Hepatocyte (in vitro differentiated cells): ENCODE results near the gene CDCA3. TPM values are rescaled to one million over a fixed set of nuclear protein-coding genes. Genes with fewer than 3 reads are reported as not detected.
A peak's percentile ranks its signal among the peaks of the same experiment; 100 is the strongest.

ENCODE experiments used
- DNase-seq: peaks from one replicate; pipeline ENCODE4 v3.0.0-alpha.2; 2016; ENCODE audit warnings: low spot score
- H2AFZ ChIP-seq: fragments of 200-600 bp; sonication (generic); 2 replicates; pipeline ENCODE4 v1.6.0; 2016; ENCODE audit warnings: antibody characterized with exemption, mild to moderate bottlenecking
- H3K27ac ChIP-seq: fragments of 200-600 bp; sonication (generic); 2 replicates; pipeline ENCODE4 v1.5.1; 2016; ENCODE audit warnings: mild to moderate bottlenecking
- H3K27me3 ChIP-seq: fragments of 200-600 bp; sonication (generic); 2 replicates; pipeline ENCODE4 v1.6.1; 2016
- H3K36me3 ChIP-seq: fragments of 200-600 bp; sonication (generic); replicated peaks from 2 replicates; pipeline ENCODE4 v1.5.1; 2016; ENCODE audit warnings: low read depth; ENCODE audit not compliant: insufficient read depth
- H3K4me1 ChIP-seq: fragments of 200-600 bp; sonication (generic); 2 replicates; pipeline ENCODE4 v1.5.1; 2016; ENCODE audit warnings: mild to moderate bottlenecking, moderate library complexity; ENCODE audit not compliant: insufficient read depth
- H3K4me2 ChIP-seq: fragments of 200-600 bp; sonication (generic); 2 replicates; pipeline ENCODE4 v1.6.0; 2016
- H3K4me3 ChIP-seq: fragments of 200-600 bp; sonication (generic); 2 replicates; pipeline ENCODE4 v1.5.1; 2016; ENCODE audit warnings: mild to moderate bottlenecking
- H3K79me2 ChIP-seq: fragments of 200-600 bp; sonication (generic); 2 replicates; pipeline ENCODE4 v1.6.0; 2017; ENCODE audit warnings: mild to moderate bottlenecking
- H3K9me2 ChIP-seq: fragments of 200-600 bp; sonication (generic); replicated peaks from 2 replicates; pipeline ENCODE4 v1.6.0; 2017; ENCODE audit warnings: mild to moderate bottlenecking; ENCODE audit not compliant: insufficient read depth
- H3K9me3 ChIP-seq: fragments of 200-600 bp; sonication (generic); 2 replicates; pipeline ENCODE4 v1.5.1; 2016; ENCODE audit warnings: low read depth, mild to moderate bottlenecking
- H4K20me1 ChIP-seq: fragments of 200-600 bp; sonication (generic); 2 replicates; pipeline ENCODE4 v1.6.0; 2016; ENCODE audit warnings: mild to moderate bottlenecking; ENCODE audit not compliant: insufficient read depth, poor library complexity, severe bottlenecking
- EZH2 ChIP-seq: fragments of 200-600 bp; sonication (generic); IDR thresholded peaks from 2 replicates; pipeline ENCODE4 v1.6.1; 2016; ENCODE audit warnings: antibody characterized with exemption, mild to moderate bottlenecking, borderline replicate concordance
- EZH2phosphoT487 ChIP-seq: fragments of 200-600 bp; sonication (generic); IDR thresholded peaks from one replicate; pipeline ENCODE4 v1.6.1; 2018; ENCODE audit warnings: antibody characterized with exemption, mild to moderate bottlenecking, low read depth, moderate library complexity; ENCODE audit not compliant: unreplicated experiment, severe bottlenecking
- WGBS: methylation state at CpG from one replicate; pipeline ENCODE4 v1.1.6; 2016; ENCODE audit warnings: low lambda C conversion rate; ENCODE audit errors: missing lambda C conversion rate; 5-methylcytosine and 5-hydroxymethylcytosine counted together
- polyA plus RNA-seq: library from polyadenylated mRNA; unstranded; fragments of >200 nt; fragmentation: Nextera tagmentation; extraction: Ambion mirVana; gene quantifications from 2 replicates; pipeline ENCODE4 v1.2.1, GENCODE V29; 2016
- total RNA-seq: library from RNA; depleted of rRNA; stranded (reverse); fragments of >200 nt; gene quantifications from 2 replicates; pipeline ENCODE4 v1.2.3, GENCODE V29; 2014
- TF ChIP-seq, protein P1 (sequence below): fragments of 200-600 bp; sonication (generic); IDR thresholded peaks from 2 replicates; pipeline ENCODE4 v1.5.1; 2016; ENCODE audit warnings: antibody characterized with exemption, mild to moderate bottlenecking; ENCODE audit not compliant: poor library complexity

Gene CDCA3
- total and polyA plus RNA-seq, 2 experiments from 2014 or later: 8.5 to 18.2 TPM

DNA sequence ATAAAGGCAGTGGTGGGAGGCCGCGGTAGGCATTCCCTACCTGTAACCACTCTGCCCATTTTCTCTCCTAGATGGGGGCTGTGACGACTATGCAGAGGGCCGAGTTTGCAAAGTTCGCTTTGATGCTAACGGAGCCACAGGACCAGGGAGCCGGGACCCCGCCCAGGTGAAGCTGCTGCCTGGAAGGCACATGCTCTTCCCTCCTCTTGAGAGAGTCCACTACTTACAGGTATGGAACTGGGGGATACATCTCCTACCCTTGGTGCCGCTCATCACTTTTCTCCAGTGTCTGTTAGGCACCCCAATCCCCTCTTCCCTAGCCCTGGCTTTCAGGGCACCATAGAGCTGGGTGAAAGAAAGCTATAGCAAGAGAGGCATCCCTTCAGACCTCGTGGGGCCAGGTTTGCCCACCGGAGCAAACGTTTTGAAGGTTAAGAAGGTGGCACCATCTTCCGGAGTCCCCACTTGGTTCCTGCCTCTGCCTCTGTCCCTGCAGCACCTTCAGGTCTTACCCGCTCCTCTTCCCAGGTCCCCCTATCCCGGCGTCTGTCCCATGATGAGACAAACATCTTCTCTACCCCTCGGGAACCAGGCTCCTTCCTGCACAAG lies 24.9 kb downstream of the CDCA3 start:
- Histone ChIP-seq H3K4me2 (no peak overlapping the region), H3K27me3 (peaks cover 5% of the 10 kb centered on the region), H3K27ac (no peak overlapping the region), H3K79me2 (peaks cover 6% of the 10 kb centered on the region), H3K9me3 (no peaks in the 10 kb centered on the region), H3K36me3 (no peaks in the 10 kb centered on the region), H3K9me2 (no peaks in the 10 kb centered on the region), H3K4me3 (no peak overlapping the region), H2AFZ (no peak overlapping the region), H3K4me1 (peaks cover 4% of the 10 kb centered on the region), H4K20me1 (no peaks in the 10 kb centered on the region)
- WGBS: 88% methylated on average over 17 of the region's 17 CpGs
- DNase-seq: no peak
- TF ChIP-seq EZH2: no peak
- no peak for TF ChIP-seq EZH2phosphoT487
- TF ChIP-seq, protein P1, sequence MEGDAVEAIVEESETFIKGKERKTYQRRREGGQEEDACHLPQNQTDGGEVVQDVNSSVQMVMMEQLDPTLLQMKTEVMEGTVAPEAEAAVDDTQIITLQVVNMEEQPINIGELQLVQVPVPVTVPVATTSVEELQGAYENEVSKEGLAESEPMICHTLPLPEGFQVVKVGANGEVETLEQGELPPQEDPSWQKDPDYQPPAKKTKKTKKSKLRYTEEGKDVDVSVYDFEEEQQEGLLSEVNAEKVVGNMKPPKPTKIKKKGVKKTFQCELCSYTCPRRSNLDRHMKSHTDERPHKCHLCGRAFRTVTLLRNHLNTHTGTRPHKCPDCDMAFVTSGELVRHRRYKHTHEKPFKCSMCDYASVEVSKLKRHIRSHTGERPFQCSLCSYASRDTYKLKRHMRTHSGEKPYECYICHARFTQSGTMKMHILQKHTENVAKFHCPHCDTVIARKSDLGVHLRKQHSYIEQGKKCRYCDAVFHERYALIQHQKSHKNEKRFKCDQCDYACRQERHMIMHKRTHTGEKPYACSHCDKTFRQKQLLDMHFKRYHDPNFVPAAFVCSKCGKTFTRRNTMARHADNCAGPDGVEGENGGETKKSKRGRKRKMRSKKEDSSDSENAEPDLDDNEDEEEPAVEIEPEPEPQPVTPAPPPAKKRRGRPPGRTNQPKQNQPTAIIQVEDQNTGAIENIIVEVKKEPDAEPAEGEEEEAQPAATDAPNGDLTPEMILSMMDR: no peak

DNA sequence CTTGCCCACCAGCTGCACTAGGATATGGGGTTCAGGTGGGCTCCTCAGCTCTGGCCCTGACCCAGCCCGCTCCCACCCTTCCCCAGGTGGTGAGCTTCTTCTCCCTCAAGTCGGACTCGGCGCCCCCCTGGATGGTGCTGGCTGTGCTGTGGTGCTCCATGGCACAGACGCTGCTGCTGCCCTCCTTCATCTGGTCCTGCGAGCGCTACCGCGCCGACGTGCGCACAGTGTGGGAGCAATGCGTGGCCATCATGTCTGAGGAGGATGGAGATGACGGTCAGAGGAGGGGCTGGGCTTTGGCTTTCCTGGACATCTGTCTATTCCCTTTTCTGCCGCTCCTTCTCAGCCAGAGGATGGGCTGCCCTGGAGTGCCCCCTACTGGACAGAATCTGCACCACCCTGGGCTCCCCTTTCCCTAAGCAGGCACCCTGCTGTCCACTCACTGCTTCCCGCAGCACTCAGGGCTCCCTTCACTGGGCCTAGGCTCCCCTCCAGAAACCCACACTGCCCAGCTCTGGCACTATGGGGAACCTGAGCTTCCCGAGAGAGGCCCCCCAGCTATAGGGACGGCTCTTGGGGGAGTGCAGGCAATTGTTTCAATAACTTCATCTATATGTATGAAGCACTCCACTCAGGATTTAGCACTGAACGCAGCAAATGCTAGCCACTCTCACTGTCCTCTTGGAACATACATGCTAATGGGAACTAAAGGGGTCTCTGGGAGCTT lies 25.5 kb downstream of the CDCA3 start:
- no peaks in the 10 kb centered on the region for H3K9me3 ChIP-seq
- peaks cover 11% of the 10 kb centered on the region for H3K4me1 ChIP-seq
- WGBS: 13% methylated on average over 19 of the region's 19 CpGs
- no peak overlapping the region for H2AFZ ChIP-seq
- H3K79me2 ChIP-seq: peaks cover 6% of the 10 kb centered on the region
- no peak overlapping the region for H3K27ac ChIP-seq
- H4K20me1 ChIP-seq: no peaks in the 10 kb centered on the region
- TF ChIP-seq, protein P1: peak; percentile 88
- TF ChIP-seq EZH2phosphoT487 (no peak), EZH2 (no peak)
- no peaks in the 10 kb centered on the region for H3K9me2 ChIP-seq
- DNase-seq: peak; percentile 92
- H3K36me3 ChIP-seq: no peaks in the 10 kb centered on the region
- H3K27me3 ChIP-seq: peaks cover 5% of the 10 kb centered on the region
- no peak overlapping the region for H3K4me3 ChIP-seq
- peak overlapping the region; percentile 75 for H3K4me2 ChIP-seq

DNA sequence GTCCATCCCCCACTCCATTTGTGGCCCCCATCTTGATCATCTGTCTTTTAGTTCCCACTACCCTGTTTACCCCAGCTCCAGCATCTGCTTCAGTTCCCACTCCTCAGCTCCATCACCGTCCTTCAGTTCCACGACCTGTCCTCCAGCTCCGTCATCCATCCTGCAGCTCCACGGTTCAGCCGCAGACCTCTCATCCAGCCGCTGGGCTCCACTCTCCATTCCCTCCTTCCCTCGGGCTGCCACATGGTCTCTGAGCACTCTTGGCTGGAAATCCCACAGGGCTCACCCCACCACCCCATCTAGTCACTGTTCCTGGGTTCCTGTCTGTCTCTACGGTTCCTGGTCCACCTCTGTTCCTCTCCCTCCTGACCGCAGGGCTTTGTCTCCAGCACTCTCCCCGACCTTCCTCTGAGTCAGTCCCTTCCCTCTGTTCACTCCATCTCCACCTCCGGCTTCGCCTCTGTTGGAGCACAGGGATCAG lies 26.1 kb downstream of the CDCA3 start:
- H3K9me3 ChIP-seq: no peaks in the 10 kb centered on the region
- no peak overlapping the region for H3K4me3 ChIP-seq
- peaks cover 14% of the 10 kb centered on the region for H3K4me1 ChIP-seq
- H3K27ac ChIP-seq: no peak overlapping the region
- no peak for TF ChIP-seq EZH2
- TF ChIP-seq, protein P1: no peak
- no peak for TF ChIP-seq EZH2phosphoT487
- WGBS: 36% methylated on average over 12 of the region's 12 CpGs
- peaks cover 5% of the 10 kb centered on the region for H3K27me3 ChIP-seq
- H3K9me2 ChIP-seq: no peaks in the 10 kb centered on the region
- no peak for DNase-seq
- no peaks in the 10 kb centered on the region for H3K36me3 ChIP-seq
- H3K79me2 ChIP-seq: peaks cover 6% of the 10 kb centered on the region
- no peak overlapping the region for H2AFZ ChIP-seq
- H4K20me1 ChIP-seq: no peaks in the 10 kb centered on the region
- H3K4me2 ChIP-seq: peak overlapping the region; percentile 75
